PC-3 (cell line): ENCODE data around the gene NARS2. TPM values are rescaled to one million over a fixed set of nuclear protein-coding genes. Genes with fewer than 3 reads are reported as not detected.

ENCODE experiments used
- ATAC-seq: fragments of 200-7000 bp; cut with Tn5 transposase; 2 replicates; pipeline ENCODE4 v1.9.1; 2020; ENCODE audit warnings: mild to moderate bottlenecking, moderate library complexity
- BruUV-seq: library from RNA; stranded (reverse); fragments of 400-500 nt; replicated peaks from 2 replicates; lab custom pipeline; 2021; lab: Mats Ljungman, UMichigan
- CTCF ChIA-PET: fragments of 300-600 bp; sonication (Branson Sonifier 250); formaldehyde crosslinking; loops from one replicate; lab custom pipeline; 2022; ENCODE audit warnings: antibody characterized with exemption; lab: Charles Lee
- POLR2A ChIA-PET: fragments of 300-600 bp; sonication (Branson Sonifier 250); formaldehyde crosslinking; loops from one replicate; lab custom pipeline; 2022; ENCODE audit warnings: antibody characterized with exemption; ENCODE audit not compliant: unreplicated experiment; lab: Charles Lee
- DNase-seq: peaks from one replicate; pipeline ENCODE4 v3.0.0-alpha.2; 2015
- H2AFZ ChIP-seq: fragments of 300-600 bp; sonication (generic); 2 replicates; pipeline ENCODE4 v1.6.0; 2016; ENCODE audit warnings: antibody characterized with exemption, low read length
- H3F3A ChIP-seq: fragments of 300-600 bp; sonication (generic); one replicate; pipeline ENCODE4 v1.6.0; 2017; ENCODE audit warnings: antibody characterized with exemption, low read length, control low read depth, mild to moderate bottlenecking; ENCODE audit not compliant: unreplicated experiment
- H3K27ac ChIP-seq: fragments of 300-600 bp; sonication (generic); 2 replicates; pipeline ENCODE4 v1.5.1; 2016; ENCODE audit warnings: mild to moderate bottlenecking, low read length
- H3K27me3 ChIP-seq: fragments of 300-600 bp; sonication (generic); 2 replicates; pipeline ENCODE4 v1.6.1; 2016; ENCODE audit warnings: low read length, mixed read lengths
- H3K36me3 ChIP-seq: fragments of 300-600 bp; sonication (generic); 2 replicates; pipeline ENCODE4 v1.6.1; 2016; ENCODE audit warnings: low read depth, mixed run types, low read length, mixed read lengths
- H3K4me1 ChIP-seq: fragments of 300-600 bp; sonication (generic); 2 replicates; pipeline ENCODE4 v1.5.1; 2016; ENCODE audit warnings: low read length; ENCODE audit not compliant: insufficient read depth
- H3K4me2 ChIP-seq: fragments of 300-600 bp; sonication (generic); 2 replicates; pipeline ENCODE4 v1.6.0; 2016; ENCODE audit warnings: low read length
- H3K4me3 ChIP-seq: fragments of 300-600 bp; sonication (generic); 2 replicates; pipeline ENCODE4 v1.5.1; 2016; ENCODE audit warnings: mild to moderate bottlenecking, low read length, mixed read lengths
- H3K79me2 ChIP-seq: fragments of 300-600 bp; sonication (generic); 2 replicates; pipeline ENCODE4 v1.6.1; 2017; ENCODE audit warnings: low read length, mixed read lengths
- H3K9ac ChIP-seq: fragments of 300-600 bp; sonication (generic); 2 replicates; pipeline ENCODE4 v1.6.0; 2016; ENCODE audit warnings: mild to moderate bottlenecking, low read length
- H3K9me2 ChIP-seq: fragments of 300-600 bp; sonication (generic); replicated peaks from 2 replicates; pipeline ENCODE4 v1.6.1; 2016; ENCODE audit warnings: mixed run types, low read length, mixed read lengths
- H3K9me3 ChIP-seq: fragments of 300-600 bp; sonication (generic); 2 replicates; pipeline ENCODE4 v1.6.1; 2016; ENCODE audit warnings: low read length, mixed read lengths
- H4K20me1 ChIP-seq: fragments of 300-600 bp; sonication (generic); 2 replicates; pipeline ENCODE4 v1.6.1; 2016; ENCODE audit warnings: low read length, mixed read lengths
- EZH2 ChIP-seq: fragments of 300-600 bp; sonication (generic); IDR thresholded peaks from one replicate; pipeline ENCODE4 v1.6.1; 2017; ENCODE audit warnings: antibody characterized with exemption, mild to moderate bottlenecking, low read length; ENCODE audit not compliant: unreplicated experiment
- EZH2phosphoT487 ChIP-seq: fragments of 300-600 bp; sonication (generic); IDR thresholded peaks from 2 replicates; pipeline ENCODE4 v1.6.1; 2018; ENCODE audit warnings: mild to moderate bottlenecking, antibody characterized with exemption, low read length, borderline replicate concordance
- intact Hi-C: fragments of 100-400 bp; cut with micrococcal nuclease; formaldehyde crosslinking; loops from 2 replicates; pipeline ENCODE4 v1.9.0; 2023
- total RNA-seq: library from RNA; depleted of rRNA; stranded (reverse); fragments of >200 nt; gene quantifications from 2 replicates; pipeline ENCODE4 v1.2.3, GENCODE V29; 2014
- TF ChIP-seq, protein P1 (sequence below): fragments of 300-600 bp; sonication (generic); conservative IDR thresholded peaks from 2 replicates; pipeline ENCODE4 v1.5.1; 2017; ENCODE audit warnings: antibody characterized with exemption, low read depth, mild to moderate bottlenecking, low read length

NARS2 gene
- total RNA-seq, 1 experiment from 2014 or later, result 33.5 TPM

DNA sequence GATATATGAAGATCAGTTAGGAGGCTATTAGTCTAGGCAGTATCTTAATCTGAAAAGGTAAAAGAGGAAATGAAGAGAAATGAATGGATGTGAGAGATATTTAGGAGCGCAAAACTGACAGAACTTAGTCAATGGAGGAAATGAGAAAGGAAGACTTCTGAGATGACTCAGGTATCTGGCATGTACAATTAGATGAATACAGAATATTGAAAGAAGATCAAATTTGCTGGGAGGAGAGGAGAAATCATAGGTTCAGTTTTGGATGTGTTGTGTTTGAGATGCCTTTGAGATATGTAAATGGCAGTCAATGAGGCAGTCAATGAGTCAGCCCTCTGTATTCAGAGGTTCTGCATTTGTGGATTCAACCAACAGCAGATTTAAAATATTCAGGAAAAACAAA, 114.2 kb downstream of the NARS2 start:
- CTCF ChIA-PET, result no interaction called here
- H3K36me3 ChIP-seq, result peaks cover 12% of the 10 kb centered on the region; the same call in 1 of the 2 replicates
- TF ChIP-seq EZH2phosphoT487, result no peak
- TF ChIP-seq, protein P1, sequence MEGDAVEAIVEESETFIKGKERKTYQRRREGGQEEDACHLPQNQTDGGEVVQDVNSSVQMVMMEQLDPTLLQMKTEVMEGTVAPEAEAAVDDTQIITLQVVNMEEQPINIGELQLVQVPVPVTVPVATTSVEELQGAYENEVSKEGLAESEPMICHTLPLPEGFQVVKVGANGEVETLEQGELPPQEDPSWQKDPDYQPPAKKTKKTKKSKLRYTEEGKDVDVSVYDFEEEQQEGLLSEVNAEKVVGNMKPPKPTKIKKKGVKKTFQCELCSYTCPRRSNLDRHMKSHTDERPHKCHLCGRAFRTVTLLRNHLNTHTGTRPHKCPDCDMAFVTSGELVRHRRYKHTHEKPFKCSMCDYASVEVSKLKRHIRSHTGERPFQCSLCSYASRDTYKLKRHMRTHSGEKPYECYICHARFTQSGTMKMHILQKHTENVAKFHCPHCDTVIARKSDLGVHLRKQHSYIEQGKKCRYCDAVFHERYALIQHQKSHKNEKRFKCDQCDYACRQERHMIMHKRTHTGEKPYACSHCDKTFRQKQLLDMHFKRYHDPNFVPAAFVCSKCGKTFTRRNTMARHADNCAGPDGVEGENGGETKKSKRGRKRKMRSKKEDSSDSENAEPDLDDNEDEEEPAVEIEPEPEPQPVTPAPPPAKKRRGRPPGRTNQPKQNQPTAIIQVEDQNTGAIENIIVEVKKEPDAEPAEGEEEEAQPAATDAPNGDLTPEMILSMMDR, result no peak
- no peak for TF ChIP-seq EZH2
- intact Hi-C loops, result no loop called here
- no peak overlapping the region for H3K4me2 ChIP-seq
- H3K4me3 ChIP-seq, result no peak overlapping the region
- no peak overlapping the region for H3K27ac ChIP-seq
- no peaks in the 10 kb centered on the region for H3K9me2 ChIP-seq
- no peaks in the 10 kb centered on the region for H4K20me1 ChIP-seq
- no peak overlapping the region for H3K9ac ChIP-seq
- H3K27me3 ChIP-seq, result no peaks in the 10 kb centered on the region
- ATAC-seq, result peak; percentile 75
- no peaks in the 10 kb centered on the region for H3K79me2 ChIP-seq
- no TSS peak for BruUV-seq
- H3K9me3 ChIP-seq, result no peaks in the 10 kb centered on the region
- no peak overlapping the region for H2AFZ ChIP-seq
- DNase-seq, result peak; percentile 65
- no peaks in the 10 kb centered on the region for H3F3A ChIP-seq
- H3K4me1 ChIP-seq, result peaks cover 15% of the 10 kb centered on the region
- POLR2A ChIA-PET, result no interaction called here

DNA sequence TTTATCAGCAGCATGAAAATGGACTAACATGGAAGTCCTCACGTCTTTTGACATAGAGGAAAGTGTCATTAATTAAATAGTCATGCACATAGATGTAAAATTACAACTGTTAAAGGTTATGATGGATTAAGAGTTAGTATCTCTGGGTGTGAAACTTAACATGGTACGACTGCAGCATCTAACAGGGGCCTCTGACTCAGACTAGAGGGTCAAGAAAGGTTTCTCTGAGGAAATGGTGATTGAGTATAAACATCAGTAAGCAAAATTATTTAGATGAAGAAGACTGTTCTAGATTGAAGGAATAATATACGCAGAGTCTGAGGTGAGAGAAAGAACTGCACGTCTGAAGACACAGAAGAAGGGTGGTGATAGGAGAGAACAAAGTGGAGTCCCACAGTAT, 114.9 kb downstream of the NARS2 start:
- Histone ChIP-seq H3K9me3 (no peaks in the 10 kb centered on the region), H3K27ac (no peak overlapping the region), H3K27me3 (no peaks in the 10 kb centered on the region), H3K4me3 (no peak overlapping the region), H3K4me1 (peaks cover 15% of the 10 kb centered on the region), H3K4me2 (no peak overlapping the region), H3K36me3 (peaks cover 12% of the 10 kb centered on the region; the same call in 1 of the 2 replicates), H4K20me1 (no peaks in the 10 kb centered on the region), H3K9ac (no peak overlapping the region), H3K79me2 (no peaks in the 10 kb centered on the region), H3K9me2 (no peaks in the 10 kb centered on the region), H3F3A (no peaks in the 10 kb centered on the region), H2AFZ (no peak overlapping the region)
- no TSS peak for BruUV-seq
- TF ChIP-seq, protein P1, result no peak
- no peak for TF ChIP-seq EZH2
- no peak for TF ChIP-seq EZH2phosphoT487
- ChIA-PET CTCF (no interaction called here), POLR2A (no interaction called here)
- DNase-seq (no peak), ATAC-seq (no peak)
- intact Hi-C loops, result no loop called here

DNA sequence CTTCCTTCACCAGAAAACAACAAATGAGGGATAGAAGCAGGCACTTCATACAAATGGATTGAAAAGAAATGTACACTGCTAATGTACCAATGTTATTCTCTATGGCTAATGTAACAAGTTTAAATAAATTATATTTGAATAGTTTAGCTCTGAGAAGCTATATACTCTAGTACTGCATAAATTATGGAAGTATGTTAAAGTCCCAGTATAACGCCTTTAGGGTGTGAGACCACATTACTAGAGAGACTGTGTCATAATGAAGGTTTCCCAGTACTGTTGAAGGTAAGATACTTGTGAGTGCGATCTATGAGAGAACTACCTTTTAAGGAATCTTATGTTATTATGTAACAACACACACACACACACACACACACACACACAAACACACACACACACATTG, 117.2 kb downstream of the NARS2 start:
- CTCF ChIA-PET, result no interaction called here
- H3K27me3 ChIP-seq, result no peaks in the 10 kb centered on the region

More for the DNA sequence above, 117.2 kb downstream of the NARS2 start:
- POLR2A ChIA-PET, result no interaction called here
- H3K9ac ChIP-seq, result no peak overlapping the region
- no peak for ATAC-seq
- H3F3A ChIP-seq, result no peaks in the 10 kb centered on the region
- H4K20me1 ChIP-seq, result no peaks in the 10 kb centered on the region
- TF ChIP-seq, protein P1, result no peak
- TF ChIP-seq EZH2, result no peak
- TF ChIP-seq EZH2phosphoT487, result no peak
- BruUV-seq, result no TSS peak
- H3K79me2 ChIP-seq, result no peaks in the 10 kb centered on the region
- H3K27ac ChIP-seq, result no peak overlapping the region
- H3K4me2 ChIP-seq, result no peak overlapping the region
- no peak for DNase-seq
- H3K9me3 ChIP-seq, result no peaks in the 10 kb centered on the region
- H3K4me3 ChIP-seq, result no peak overlapping the region
- peaks cover 15% of the 10 kb centered on the region for H3K4me1 ChIP-seq
- no peaks in the 10 kb centered on the region for H3K9me2 ChIP-seq
- peaks cover 12% of the 10 kb centered on the region; the same call in 1 of the 2 replicates for H3K36me3 ChIP-seq
- H2AFZ ChIP-seq, result no peak overlapping the region
- intact Hi-C loops, result no loop called here
